Suppressor macrophage treated with lipopolysaccharide for 4 hours (primary cell): ENCODE results near the gene ZSCAN4.

Experiments used
- DNase-seq: peaks from one replicate; pipeline ENCODE4 v3.0.0-alpha.2; 2020

The ZSCAN4 gene

GRCh38 chr19:57686727-57687126, 18.0 kb downstream of the ZSCAN4 start:
- no peak for DNase-seq

GRCh38 chr19:57687363-57688010, 18.8 kb downstream of the ZSCAN4 start:
- no peak for DNase-seq

GRCh38 chr19:57688011-57688763, 19.5 kb downstream of the ZSCAN4 start:
- DNase-seq = no peak

GRCh38 chr19:57689750-57690149, 21.0 kb downstream of the ZSCAN4 start:
- DNase-seq = no peak

GRCh38 chr19:57701625-57702024, 32.9 kb downstream of the ZSCAN4 start:
- no peak for DNase-seq

- no peak for DNase-seq
Measured at GRCh38 chr19:57706346-57706745, 37.6 kb downstream of the ZSCAN4 start.

- no peak for DNase-seq
Measured at GRCh38 chr19:57708641-57709361, 40.1 kb downstream of the ZSCAN4 start, which contains the start of gene ZNF154. ZNF154 (minus strand) TSS chr19:57709204; CDS start chr19:57708971, 233 bp downstream.

GRCh38 chr19:57709616-57710015, 40.9 kb downstream of the ZSCAN4 start:
- no peak for DNase-seq

GRCh38 chr19:57712222-57712621, 43.5 kb downstream of the ZSCAN4 start:
- DNase-seq = no peak

- DNase-seq = no peak
Measured at GRCh38 chr19:57719424-57719823, 50.7 kb downstream of the ZSCAN4 start.

GRCh38 chr19:57719901-57720519, 51.3 kb downstream of the ZSCAN4 start:
- DNase-seq = no peak

GRCh38 chr19:57720878-57721277, 52.1 kb downstream of the ZSCAN4 start:
- no peak for DNase-seq
